Karpas-422 (cell line): ENCODE measurements around the gene LRP1B. TPM values are rescaled to one million over a fixed set of nuclear protein-coding genes. Genes with fewer than 3 reads are reported as not detected.

Source experiments
- DNase-seq: peaks from one replicate; pipeline ENCODE4 v3.0.0-alpha.2; 2015
- H2AFZ ChIP-seq: fragments of 200-600 bp; sonication (generic); 2 replicates; pipeline ENCODE4 v1.6.1; 2014; ENCODE audit warnings: antibody characterized with exemption, low read length, mixed read lengths
- H3K27ac ChIP-seq: fragments of 200-600 bp; sonication (generic); 2 replicates; pipeline ENCODE4 v1.5.1; 2014; ENCODE audit warnings: mild to moderate bottlenecking, low read length, moderate library complexity
- H3K27me3 ChIP-seq: fragments of 200-600 bp; sonication (generic); 2 replicates; pipeline ENCODE4 v1.6.1; 2014; ENCODE audit warnings: low read length, mixed read lengths
- H3K36me3 ChIP-seq: fragments of 200-600 bp; sonication (generic); 2 replicates; pipeline ENCODE4 v1.6.1; 2014; ENCODE audit warnings: low read length, mixed read lengths; ENCODE audit not compliant: insufficient read depth
- H3K4me1 ChIP-seq: fragments of 200-600 bp; sonication (generic); 2 replicates; pipeline ENCODE4 v1.6.1; 2014; ENCODE audit warnings: mild to moderate bottlenecking, low read length, mixed read lengths
- H3K4me2 ChIP-seq: fragments of 200-600 bp; sonication (generic); 2 replicates; pipeline ENCODE4 v1.6.1; 2014; ENCODE audit warnings: low read length, low read depth, mild to moderate bottlenecking; ENCODE audit not compliant: poor library complexity, severe bottlenecking
- H3K4me3 ChIP-seq: fragments of 200-600 bp; sonication (generic); 2 replicates; pipeline ENCODE4 v1.5.1; 2014; ENCODE audit warnings: mild to moderate bottlenecking, antibody characterized with exemption, low read length, mixed read lengths
- H3K79me2 ChIP-seq: fragments of 200-600 bp; sonication (generic); 2 replicates; pipeline ENCODE4 v1.6.1; 2014; ENCODE audit warnings: mild to moderate bottlenecking, low read length, mixed read lengths
- H3K9ac ChIP-seq: fragments of 200-600 bp; sonication (generic); 2 replicates; pipeline ENCODE4 v1.6.0; 2014; ENCODE audit warnings: low read length
- H3K9me2 ChIP-seq: fragments of 200-600 bp; sonication (generic), shearing (Covaris generic); replicated peaks from 2 replicates; pipeline ENCODE4 v1.6.0; 2014; ENCODE audit warnings: mild to moderate bottlenecking, low read length, moderate library complexity; ENCODE audit not compliant: insufficient read depth
- H3K9me3 ChIP-seq: fragments of 300-700, 200-600 bp; sonication (generic); 2 replicates; pipeline ENCODE4 v1.6.1; 2014; ENCODE audit warnings: low read length, mixed read lengths
- H4K20me1 ChIP-seq: fragments of 200-600 bp; sonication (generic); 2 replicates; pipeline ENCODE4 v1.6.1; 2014; ENCODE audit warnings: mild to moderate bottlenecking, antibody characterized with exemption, low read length, low read depth; ENCODE audit not compliant: insufficient read depth
- total RNA-seq: library from RNA; depleted of rRNA; stranded (reverse); fragments of >200 nt; shearing (Covaris generic); gene quantifications from 2 replicates; pipeline ENCODE4 v1.2.3, GENCODE V29; 2014; ENCODE audit warnings: low replicate concordance

The LRP1B gene
- total RNA-seq, 1 experiment from 2014 or later = not detected

DNA sequence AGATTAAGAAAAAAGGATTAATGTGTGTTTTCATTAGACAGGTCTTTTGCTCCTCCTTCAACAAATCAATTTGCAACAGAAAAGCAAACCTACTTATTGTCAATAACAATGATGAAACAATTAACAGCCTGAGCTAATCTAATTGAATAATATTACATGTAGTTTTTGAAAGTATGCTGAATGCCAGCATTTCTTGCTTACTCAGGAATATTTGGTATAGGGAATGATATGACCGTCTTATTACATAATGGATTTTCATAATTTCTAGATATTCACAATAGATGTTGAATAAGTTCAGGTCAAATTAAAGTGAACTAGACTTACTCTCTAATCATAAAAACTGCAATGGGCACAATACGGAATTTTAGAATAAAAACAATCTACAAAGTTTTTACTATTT, 1856.9 kb downstream of the LRP1B start:
- H3K9ac ChIP-seq = no peak overlapping the region
- no peak for DNase-seq
- H4K20me1 ChIP-seq = no peaks in the 10 kb centered on the region
- H3K4me1 ChIP-seq = no peaks in the 10 kb centered on the region
- H3K9me2 ChIP-seq = no peaks in the 10 kb centered on the region
- H3K79me2 ChIP-seq = no peaks in the 10 kb centered on the region
- H3K27ac ChIP-seq = no peak overlapping the region
- H3K4me3 ChIP-seq = no peak overlapping the region
- no peaks in the 10 kb centered on the region for H3K36me3 ChIP-seq
- H3K4me2 ChIP-seq = no peak overlapping the region
- H2AFZ ChIP-seq = no peak overlapping the region
- no peaks in the 10 kb centered on the region for H3K27me3 ChIP-seq
- peaks cover 11% of the 10 kb centered on the region for H3K9me3 ChIP-seq

DNA sequence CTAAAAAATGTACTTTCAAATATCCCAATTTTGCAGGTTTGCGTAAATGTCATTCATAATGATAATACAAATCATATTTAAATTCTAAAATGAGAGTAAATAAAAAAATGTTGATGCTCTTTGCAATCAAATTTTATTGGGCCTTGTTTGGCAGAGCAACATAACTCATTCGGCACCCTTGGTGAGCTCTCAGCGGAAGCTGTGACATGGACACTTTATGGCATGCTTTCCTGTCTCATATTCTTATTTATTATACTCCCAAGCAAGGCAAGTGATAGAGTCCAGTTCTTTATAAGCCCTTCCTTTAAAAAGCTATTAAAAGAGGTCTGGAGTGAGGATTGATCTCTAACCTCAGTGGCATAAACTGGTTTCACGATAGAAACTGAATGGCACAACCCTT, 1857.4 kb downstream of the LRP1B start:
- Histone ChIP-seq H3K27ac (no peak overlapping the region), H3K9me3 (peaks cover 15% of the 10 kb centered on the region), H3K9ac (no peak overlapping the region)

DNA sequence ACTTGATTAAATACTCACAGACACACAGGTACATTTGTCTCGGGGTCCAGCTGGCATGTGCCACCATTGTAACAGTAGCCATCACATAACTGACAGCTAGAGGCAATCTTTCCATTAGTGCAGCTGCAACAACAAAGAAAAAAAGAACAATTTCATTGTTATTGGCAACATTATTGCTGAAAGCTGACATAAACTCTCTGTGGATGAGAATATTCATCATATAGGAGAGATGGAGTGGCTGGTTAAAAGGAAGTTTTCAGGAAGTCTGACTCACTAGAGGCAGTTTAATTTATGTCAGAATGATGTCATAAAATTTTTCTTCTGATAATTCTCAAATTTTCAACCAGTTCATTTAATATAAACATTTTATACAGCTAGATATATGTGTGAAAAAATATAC, 1860.6 kb downstream of the LRP1B start:
- H3K4me3 ChIP-seq = no peak overlapping the region
- H4K20me1 ChIP-seq = no peaks in the 10 kb centered on the region
- H2AFZ ChIP-seq = no peak overlapping the region
- H3K27me3 ChIP-seq = no peaks in the 10 kb centered on the region
- no peaks in the 10 kb centered on the region for H3K79me2 ChIP-seq
- no peak overlapping the region for H3K27ac ChIP-seq
- peaks cover 20% of the 10 kb centered on the region for H3K9me3 ChIP-seq
- H3K4me2 ChIP-seq = no peak overlapping the region
- H3K9me2 ChIP-seq = no peaks in the 10 kb centered on the region
- no peaks in the 10 kb centered on the region for H3K4me1 ChIP-seq
- DNase-seq = no peak
- H3K36me3 ChIP-seq = no peaks in the 10 kb centered on the region
- no peak overlapping the region for H3K9ac ChIP-seq

More for the DNA sequence above, 1857.4 kb downstream of the LRP1B start:
- H3K36me3 ChIP-seq = no peaks in the 10 kb centered on the region
- no peaks in the 10 kb centered on the region for H3K4me1 ChIP-seq
- H3K9me2 ChIP-seq = no peaks in the 10 kb centered on the region
- H3K4me3 ChIP-seq = no peak overlapping the region
- H3K79me2 ChIP-seq = no peaks in the 10 kb centered on the region
- DNase-seq = no peak
- H3K27me3 ChIP-seq = no peaks in the 10 kb centered on the region
- H3K4me2 ChIP-seq = no peak overlapping the region
- no peaks in the 10 kb centered on the region for H4K20me1 ChIP-seq
- H2AFZ ChIP-seq = no peak overlapping the region

DNA sequence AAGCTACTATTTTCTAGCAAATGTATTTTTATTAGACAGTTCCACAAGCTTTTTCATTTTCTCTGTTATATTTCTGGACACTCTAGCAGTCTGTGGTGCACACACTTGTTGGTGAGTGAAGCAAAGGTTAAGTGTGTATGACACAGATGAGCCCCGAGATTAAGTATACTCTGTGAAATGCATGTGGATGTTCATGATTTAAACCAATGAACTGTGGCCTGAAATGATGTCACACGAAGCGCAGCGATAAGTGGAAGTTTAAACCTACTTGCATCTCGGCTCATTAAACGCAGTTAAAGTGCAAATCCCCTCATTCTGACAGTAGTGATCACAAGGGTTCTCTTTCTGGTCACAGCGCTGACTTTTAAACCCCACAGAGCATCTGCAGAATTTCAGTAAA, 1861.8 kb downstream of the LRP1B start:
- DNase-seq = no peak

DNA sequence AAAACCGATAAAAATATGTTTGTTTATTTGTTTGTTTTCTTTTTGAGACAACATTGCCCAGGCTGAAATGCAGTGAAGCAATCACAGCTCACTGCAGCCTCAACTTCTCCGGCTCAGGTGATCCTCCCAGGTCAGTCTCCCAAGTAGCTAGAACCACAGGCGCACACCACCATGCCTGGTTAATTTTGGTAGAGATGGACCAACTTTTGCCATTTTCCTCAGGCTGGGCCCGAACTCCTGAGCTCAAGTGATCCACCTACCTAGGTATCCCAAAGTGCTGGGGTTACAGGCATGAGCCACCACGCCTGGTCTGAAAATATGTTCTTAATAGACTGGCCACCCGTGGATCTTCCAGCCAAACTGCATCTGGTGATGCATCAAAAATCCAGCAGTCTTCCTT, 1867.9 kb downstream of the LRP1B start:
- Histone ChIP-seq H3K4me1 (no peaks in the 10 kb centered on the region), H4K20me1 (no peaks in the 10 kb centered on the region), H3K27ac (no peak overlapping the region), H3K9me3 (peaks cover 12% of the 10 kb centered on the region), H3K79me2 (no peaks in the 10 kb centered on the region), H3K9ac (no peak overlapping the region), H3K4me3 (no peak overlapping the region), H3K9me2 (no peaks in the 10 kb centered on the region), H3K36me3 (no peaks in the 10 kb centered on the region), H2AFZ (no peak overlapping the region), H3K27me3 (no peaks in the 10 kb centered on the region), H3K4me2 (no peak overlapping the region)
- DNase-seq = no peak

More for the DNA sequence above, 1861.8 kb downstream of the LRP1B start:
- Histone ChIP-seq H4K20me1 (no peaks in the 10 kb centered on the region), H3K79me2 (no peaks in the 10 kb centered on the region), H2AFZ (no peak overlapping the region), H3K27me3 (no peaks in the 10 kb centered on the region), H3K4me1 (no peaks in the 10 kb centered on the region), H3K9ac (no peak overlapping the region), H3K4me3 (no peak overlapping the region), H3K9me3 (peaks cover 22% of the 10 kb centered on the region), H3K9me2 (no peaks in the 10 kb centered on the region), H3K4me2 (no peak overlapping the region), H3K36me3 (no peaks in the 10 kb centered on the region), H3K27ac (no peak overlapping the region)

DNA sequence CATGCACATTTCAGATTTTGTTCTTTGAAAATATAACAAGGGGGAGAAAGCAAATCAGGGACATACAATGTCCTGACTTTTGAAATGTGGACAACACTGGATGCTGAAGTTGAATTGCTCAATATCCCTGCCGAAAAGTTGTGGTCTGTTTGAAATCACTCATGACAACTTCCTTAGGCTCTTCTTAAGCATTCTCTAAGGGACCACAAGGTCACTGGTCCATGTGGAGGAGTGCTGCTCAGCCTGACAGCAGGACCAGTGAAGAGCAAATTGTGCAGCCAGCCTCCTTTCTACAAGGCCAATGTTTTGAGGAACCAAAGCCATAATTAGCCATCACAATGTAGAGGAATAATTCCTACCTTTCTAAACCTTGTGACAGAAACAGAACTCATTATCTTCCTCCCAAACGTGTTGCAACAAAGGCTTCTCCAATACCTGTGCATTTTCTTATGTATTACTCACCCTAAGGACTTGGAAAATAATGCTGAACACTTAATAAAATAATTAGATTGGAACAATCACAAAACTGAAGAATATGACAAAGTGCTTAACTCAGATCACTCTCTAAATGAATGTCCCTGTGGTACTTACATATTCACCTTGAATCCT, 1873.0 kb downstream of the LRP1B start:
- Histone ChIP-seq H3K36me3 (no peaks in the 10 kb centered on the region), H3K4me3 (no peak overlapping the region), H3K79me2 (no peaks in the 10 kb centered on the region), H3K27ac (no peak overlapping the region), H2AFZ (no peak overlapping the region), H3K4me2 (no peak overlapping the region), H3K9me2 (no peaks in the 10 kb centered on the region), H3K4me1 (no peaks in the 10 kb centered on the region), H3K27me3 (no peaks in the 10 kb centered on the region), H3K9ac (no peak overlapping the region), H3K9me3 (peaks cover 13% of the 10 kb centered on the region; the same call in 1 of the 2 replicates), H4K20me1 (no peaks in the 10 kb centered on the region)
- no peak for DNase-seq

DNA sequence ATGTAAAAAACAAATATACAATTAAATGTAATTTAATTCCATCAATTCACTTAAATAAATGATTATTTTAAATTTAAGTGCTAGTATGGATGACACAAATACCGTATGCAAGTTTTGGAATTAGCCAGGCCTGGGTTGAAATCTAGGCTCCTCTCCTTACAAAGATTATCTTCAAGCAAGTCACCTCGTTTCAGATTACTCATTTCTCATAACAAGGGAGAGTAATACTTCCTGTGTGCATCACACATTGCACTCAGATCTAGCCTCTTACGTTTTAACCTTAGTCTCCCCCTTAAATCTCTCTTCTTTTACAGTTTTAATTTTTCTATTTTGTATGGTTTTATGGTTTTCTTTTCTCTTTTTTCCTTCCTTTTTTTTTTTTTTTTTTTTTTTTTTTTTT, 1874.7 kb downstream of the LRP1B start:
- no peaks in the 10 kb centered on the region for H3K27me3 ChIP-seq

DNA sequence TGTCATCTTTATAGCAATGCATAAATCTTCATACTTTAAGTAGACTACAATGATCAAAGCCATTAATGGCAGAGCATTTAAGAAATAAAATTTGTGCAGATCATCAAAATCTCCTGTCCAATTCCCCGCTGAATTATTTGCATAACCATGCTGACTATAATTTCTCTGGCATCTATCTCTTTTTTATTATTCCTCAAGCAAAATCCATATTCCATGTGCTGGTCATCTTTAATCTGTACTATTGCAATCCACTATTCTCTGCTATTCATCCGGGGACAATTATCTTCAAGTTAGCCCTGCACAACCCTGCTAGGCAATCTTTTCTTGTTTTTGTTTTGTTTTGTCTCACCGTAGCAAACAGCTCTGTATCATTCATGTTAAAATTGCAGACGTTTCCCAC, 1881.0 kb downstream of the LRP1B start:
- Histone ChIP-seq H3K4me1 (no peaks in the 10 kb centered on the region), H3K4me2 (no peak overlapping the region), H3K27ac (no peak overlapping the region), H3K79me2 (no peaks in the 10 kb centered on the region), H4K20me1 (no peaks in the 10 kb centered on the region), H3K27me3 (no peaks in the 10 kb centered on the region), H2AFZ (no peak overlapping the region), H3K36me3 (no peaks in the 10 kb centered on the region), H3K9me3 (peaks cover 38% of the 10 kb centered on the region), H3K9ac (no peak overlapping the region), H3K9me2 (no peaks in the 10 kb centered on the region), H3K4me3 (no peak overlapping the region)
- no peak for DNase-seq

More for the DNA sequence above, 1874.7 kb downstream of the LRP1B start:
- DNase-seq = no peak
- Histone ChIP-seq H3K79me2 (no peaks in the 10 kb centered on the region), H2AFZ (no peak overlapping the region), H3K36me3 (no peaks in the 10 kb centered on the region), H3K27ac (no peak overlapping the region), H4K20me1 (no peaks in the 10 kb centered on the region), H3K9me2 (no peaks in the 10 kb centered on the region), H3K9me3 (peaks cover 23% of the 10 kb centered on the region; the same call in 1 of the 2 replicates), H3K4me3 (no peak overlapping the region), H3K4me2 (no peak overlapping the region), H3K9ac (no peak overlapping the region), H3K4me1 (no peaks in the 10 kb centered on the region)
